NCI-H82 treated with DMSO at 0.1 percent for 48 hours (cell line): Measurements from ENCODE around the gene NUP50.
"Not testable (repeated sequence)": the region's sequence is repeated elsewhere in the genome, so short reads cannot be mapped to it uniquely, and the experiment has no call there.

Source experiments
- DNase-seq: peaks from one replicate; lab custom pipeline; 2025; ENCODE audit not compliant: unreplicated experiment; lab: John Stamatoyannopoulos, UW

The NUP50 gene

GRCh38 chr22:45159652-45160462 lies 3.9 kb upstream of the NUP50 start:
- DNase-seq: no peak

DNA sequence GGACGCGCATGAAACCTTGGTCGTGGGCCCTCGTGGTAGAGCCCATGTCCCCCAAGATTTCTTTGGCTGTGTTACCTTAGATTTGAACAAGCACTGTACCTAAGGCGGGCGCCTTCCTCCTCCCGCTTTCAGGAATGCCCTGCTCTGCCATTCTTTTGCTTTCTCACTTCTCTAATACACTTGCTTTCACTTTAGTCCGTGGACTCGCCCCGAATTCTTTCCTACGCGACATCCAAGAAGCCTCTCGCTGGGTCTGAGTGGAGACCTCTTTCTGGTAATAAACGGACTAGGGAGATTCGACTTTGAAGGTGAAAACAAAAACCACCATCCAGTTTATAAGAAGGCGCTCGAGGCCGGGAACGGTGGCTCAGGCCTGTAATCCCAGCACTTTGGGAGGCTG lies 1.2 kb upstream of the NUP50 start:
- DNase-seq: no peak

DNA sequence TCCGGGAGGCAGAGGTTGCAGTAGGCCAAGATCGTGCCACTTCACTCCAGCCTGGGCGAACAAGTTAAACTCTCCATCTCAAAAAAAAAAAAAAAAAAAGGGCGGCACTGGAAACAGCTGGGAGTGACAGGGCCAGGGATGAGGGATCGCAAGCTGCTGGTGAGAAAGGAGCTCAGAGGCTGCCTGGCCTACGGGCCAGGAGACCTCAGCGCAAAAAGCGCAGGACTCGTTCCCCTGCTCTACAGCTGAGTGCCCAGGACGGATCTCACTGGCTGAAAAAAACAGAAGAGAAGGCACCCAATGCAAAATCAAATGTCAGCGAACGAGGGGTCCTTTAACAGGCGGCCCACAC lies 650 bp upstream of the NUP50 start:
- no peak for DNase-seq

GRCh38 chr22:45164270-45165088 lies 754 bp downstream of the NUP50 start:
- DNase-seq: no peak

- DNase-seq: no peak
These were observed 3.2 kb downstream of the NUP50 start for GRCh38 chr22:45166932-45167331.

- DNase-seq: no peak
These were observed 6.1 kb downstream of the NUP50 start for GRCh38 chr22:45169591-45170466.

GRCh38 chr22:45171830-45172229 lies 8.1 kb downstream of the NUP50 start:
- no peak for DNase-seq

- DNase-seq: no peak
These were observed 9.3 kb downstream of the NUP50 start for GRCh38 chr22:45172881-45173585.

DNA sequence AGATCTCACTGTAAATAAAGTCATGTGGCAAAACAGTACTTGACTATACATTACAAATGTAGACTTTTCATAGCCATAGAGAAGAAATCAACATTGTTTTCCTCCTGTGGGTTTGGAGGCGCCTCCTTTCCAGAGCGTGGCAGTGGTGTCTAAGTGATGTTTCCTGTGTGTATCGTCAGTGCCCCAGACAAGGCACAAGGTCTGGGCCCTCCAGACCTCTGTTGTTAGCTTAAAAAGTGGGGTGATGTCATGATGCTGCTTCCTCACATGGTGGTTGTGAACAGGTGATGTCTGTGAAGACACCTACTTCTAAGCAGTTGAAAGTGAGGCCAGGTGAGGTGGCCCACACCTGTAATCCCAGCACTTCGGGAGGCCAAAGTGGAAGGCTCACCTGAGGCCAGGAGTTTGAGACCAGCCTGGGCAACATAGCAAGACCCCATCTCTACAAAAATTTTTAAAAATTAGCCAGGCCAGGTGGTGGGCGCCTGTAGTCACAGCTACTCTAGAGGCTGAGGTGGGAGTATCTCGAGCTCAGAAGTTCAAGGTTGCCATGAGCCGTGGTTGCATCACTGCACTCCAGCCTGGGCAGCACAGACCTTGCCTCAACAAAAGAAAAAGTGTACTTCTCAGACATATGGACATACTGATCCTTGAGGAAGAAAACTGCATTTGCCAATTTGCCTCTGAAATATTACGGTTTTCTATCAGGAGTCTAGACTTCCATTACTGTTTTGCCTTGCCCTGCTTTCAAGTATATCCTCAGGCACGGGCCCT lies 15.7 kb downstream of the NUP50 start:
- DNase-seq: no peak

DNA sequence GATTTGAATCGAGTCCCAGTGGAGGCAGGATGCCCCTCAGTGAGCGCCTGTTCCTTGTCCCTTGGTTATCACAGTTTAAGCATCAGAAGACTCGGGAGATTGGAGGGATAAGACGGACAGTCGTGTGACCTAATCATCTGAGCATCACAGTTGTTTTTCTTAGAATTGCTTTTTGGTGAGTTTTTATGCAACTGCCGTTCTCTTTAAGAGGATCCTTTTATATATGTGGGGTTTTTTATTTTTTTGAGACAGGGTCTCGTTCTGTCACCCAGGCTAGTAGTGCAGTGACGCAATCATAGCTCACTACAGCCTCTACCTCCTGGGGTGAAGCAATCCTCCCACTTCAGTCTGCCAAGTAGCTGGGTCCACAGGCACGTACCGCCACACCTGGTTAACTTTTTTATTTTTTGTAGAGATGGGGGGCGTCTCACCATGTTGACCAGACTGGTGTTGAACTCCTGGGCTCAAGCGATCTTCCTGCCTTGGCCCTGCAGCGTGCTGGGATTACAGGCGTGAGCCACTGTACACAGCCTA lies 16.5 kb downstream of the NUP50 start:
- DNase-seq: no peak

GRCh38 chr22:45181240-45181639 lies 17.5 kb downstream of the NUP50 start:
- no peak for DNase-seq

DNA sequence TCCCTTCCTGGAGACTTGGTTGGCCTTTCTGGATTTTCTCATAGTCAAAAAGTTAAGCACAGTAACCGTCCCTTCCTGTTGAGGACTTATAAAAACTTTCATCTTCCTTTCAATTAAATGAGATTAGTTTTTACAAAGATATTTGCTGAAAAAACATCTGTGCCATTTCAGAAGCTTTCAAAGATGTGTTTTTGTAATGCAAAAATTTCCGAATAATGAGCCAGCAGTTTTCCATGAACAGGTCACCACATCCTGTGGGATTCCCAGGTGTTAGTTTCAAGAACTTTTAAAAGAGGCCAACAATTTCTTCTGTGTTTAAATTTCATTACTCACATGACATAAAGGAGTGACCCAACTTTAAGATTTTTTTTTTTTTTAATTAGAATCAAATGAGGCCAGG lies 18.0 kb downstream of the NUP50 start:
- DNase-seq: no peak

- no peak for DNase-seq
These were observed 20.2 kb downstream of the NUP50 start for GRCh38 chr22:45183974-45184373.

DNA sequence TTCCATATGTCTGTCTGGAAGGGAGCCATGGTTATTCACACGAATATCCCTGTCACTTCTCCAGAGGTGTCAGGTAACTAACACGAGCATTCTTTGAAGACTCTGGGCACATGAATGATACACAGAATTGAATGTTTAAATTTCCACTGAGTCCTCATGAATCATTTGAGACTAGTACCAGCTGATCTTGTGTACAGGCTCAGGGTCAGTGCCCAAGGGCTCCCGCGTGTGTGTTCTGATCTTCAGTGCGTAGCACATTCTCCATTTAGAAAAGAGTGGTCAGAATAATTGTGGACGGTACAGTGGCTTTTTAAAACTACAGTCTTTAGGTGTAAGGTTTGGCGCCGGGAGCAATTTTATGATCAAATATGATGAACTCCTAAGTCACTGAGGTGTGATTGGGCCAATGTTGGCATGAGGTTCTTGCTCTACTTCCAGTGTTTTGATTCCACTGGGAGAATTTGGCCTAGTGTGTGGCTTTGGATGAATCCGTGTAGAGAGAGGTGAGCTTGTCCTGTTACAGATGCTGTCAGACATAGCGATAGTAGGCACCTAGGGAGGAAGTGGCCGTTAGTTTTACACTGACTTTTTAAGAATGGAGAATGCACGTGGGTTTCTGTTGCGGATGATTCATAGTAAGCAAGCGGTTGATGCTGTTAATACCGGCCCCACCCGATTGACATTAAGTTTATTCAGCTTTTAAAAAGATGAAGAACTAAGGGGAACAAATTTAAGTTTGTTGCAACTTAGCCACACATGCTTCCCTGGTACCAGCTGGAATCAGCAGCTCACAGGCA lies 22.2 kb downstream of the NUP50 start:
- no peak for DNase-seq

DNA sequence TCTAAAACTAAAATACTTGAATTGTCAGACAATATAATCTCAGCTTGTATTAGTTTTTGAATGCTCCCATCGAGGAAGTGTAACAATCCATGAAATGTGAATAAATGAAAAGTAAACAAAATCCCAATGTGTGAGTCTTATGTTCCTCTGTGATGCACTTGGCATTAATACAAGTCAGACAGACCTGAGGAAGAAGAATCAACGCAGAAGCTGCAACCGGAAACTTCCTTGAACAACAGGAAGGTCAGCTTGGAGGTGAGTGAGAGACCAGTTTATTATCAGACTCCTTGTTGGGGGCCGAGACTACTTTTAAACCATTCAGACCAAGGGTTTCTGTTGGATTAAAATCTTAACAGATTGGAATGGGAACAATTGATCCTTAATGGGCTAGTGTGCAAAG lies 24.2 kb downstream of the NUP50 start:
- DNase-seq: no peak

DNA sequence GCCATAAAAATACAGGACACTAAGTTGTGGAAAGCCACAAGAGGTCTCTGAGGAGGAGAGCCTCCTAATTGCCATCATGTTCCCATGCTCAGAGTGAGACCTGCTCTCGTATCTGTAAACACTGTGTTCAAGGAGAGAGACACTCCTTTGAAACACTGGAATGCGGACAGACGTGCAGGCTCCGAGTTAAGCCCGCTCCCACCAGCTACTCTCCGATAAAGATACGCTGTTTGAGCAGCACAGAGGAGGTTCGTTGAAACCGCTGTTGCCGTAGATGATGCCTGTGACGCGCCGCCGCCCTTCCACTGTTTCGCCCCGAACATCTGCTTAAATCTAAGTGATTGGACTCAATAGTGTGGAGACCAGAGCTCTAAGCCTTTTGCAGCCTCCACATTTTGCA lies 25.1 kb downstream of the NUP50 start:
- no peak for DNase-seq

DNA sequence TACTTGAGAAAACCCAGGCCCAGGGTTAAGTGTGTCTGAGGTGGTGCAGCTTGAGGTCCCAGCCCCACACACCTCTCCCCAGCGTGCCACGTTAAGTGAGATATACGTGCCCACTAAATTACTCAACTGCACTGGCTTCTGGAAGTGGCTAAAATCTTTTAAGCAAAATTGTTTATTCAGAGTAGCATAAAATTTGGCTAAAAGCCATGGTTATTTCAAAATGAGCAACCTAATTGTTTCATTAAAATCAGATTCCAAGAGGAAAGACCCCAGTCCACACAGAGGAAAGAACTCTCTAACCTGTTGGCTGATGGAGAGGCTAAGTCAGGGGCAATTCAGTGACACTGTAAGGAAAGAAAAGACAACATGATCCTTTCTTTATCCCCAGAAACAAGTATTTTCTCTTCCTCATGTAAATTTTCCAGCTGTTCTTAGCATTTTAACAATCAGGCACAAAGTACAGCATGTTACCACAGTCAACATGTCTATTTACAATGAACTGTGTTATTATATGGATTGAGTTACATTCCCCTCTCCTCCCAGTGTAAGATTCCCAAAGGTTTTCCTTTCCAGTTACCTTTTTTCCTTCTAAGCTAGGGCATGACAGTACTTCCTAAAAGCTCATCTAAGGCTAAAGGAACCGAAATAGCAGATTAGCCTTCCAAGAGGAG lies 26.6 kb downstream of the NUP50 start:
- no peak for DNase-seq

DNA sequence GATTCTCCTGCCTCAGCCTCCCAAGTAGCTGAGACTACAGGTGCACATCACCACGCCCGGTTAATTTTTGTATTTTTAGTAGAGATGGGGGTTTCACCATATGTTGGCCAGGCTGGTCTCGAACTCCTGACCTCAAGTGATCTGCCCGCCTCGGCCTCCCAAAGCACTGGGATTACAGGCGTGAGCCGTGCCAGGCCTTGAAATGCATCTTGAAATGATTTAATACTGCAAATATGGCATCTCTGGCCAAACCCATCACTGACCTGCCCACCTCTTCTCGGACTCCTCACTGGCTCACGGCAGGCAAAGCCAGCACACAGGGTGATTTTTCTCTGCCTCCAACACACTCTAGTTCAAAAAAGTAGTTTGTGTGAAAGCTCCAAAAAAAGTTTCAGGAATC lies 28.0 kb downstream of the NUP50 start:
- not testable (repeated sequence) for DNase-seq
